Left ventricle myocardium superior (tissue), 1 donor: ENCODE data around the gene CCDC102A. TPM values are rescaled to one million over a fixed set of nuclear protein-coding genes. Genes with fewer than 3 reads are reported as not detected.

Source experiments
- total RNA-seq: library from RNA; stranded (reverse); fragmentation: NEBNext Ultra II Directional; extraction: Animal tissue kit (Norgen Biotek cat#: 25700); gene quantifications from one replicate; pipeline ENCODE4 v1.2.1, GENCODE V29; 2021
- donor health status: DM: no; HTN: yes; CAD: no; lungs with severe emphysema.

The CCDC102A gene
- total RNA-seq, 1 donor from 2014 or later: 13.2 TPM

Other genes with a start within 250 kb of the CCDC102A start
- not detected for gene CCL22, start 177.8 kb downstream of the CCDC102A start, total RNA-seq
- 11.7 TPM for gene CX3CL1, start 164.1 kb downstream of the CCDC102A start, total RNA-seq
- not detected for gene CCL17, start 131.8 kb downstream of the CCDC102A start, total RNA-seq
- gene CIAPIN1, start 89.2 kb downstream of the CCDC102A start, total RNA-seq: 52.2 TPM
- gene COQ9, start 89.1 kb downstream of the CCDC102A start, total RNA-seq: 205 TPM
- 37.3 TPM for gene POLR2C, start 73.9 kb downstream of the CCDC102A start, total RNA-seq
- gene DOK4, start 50.1 kb downstream of the CCDC102A start, total RNA-seq: 9.1 TPM
- not detected for gene ADGRG5, start 6.1 kb upstream of the CCDC102A start, total RNA-seq
- gene ADGRG1, start 92.1 kb upstream of the CCDC102A start, total RNA-seq: 18.6 TPM
- gene ADGRG3, start 131.7 kb upstream of the CCDC102A start, total RNA-seq: 0.82 TPM
- gene DRC7, start 158.2 kb upstream of the CCDC102A start, total RNA-seq: not detected
- 9.3 TPM for gene KATNB1, start 199.2 kb upstream of the CCDC102A start, total RNA-seq